WTC11 (cell line): ENCODE measurements around the gene ATXN10. TPM values are rescaled to one million over a fixed set of nuclear protein-coding genes. Genes with fewer than 3 reads are reported as not detected.

ENCODE experiments used
- ATAC-seq: fragments of 200-7000 bp; cut with Tn5 transposase; 2 replicates; pipeline ENCODE4 v1.10.0; 2021; ENCODE audit warnings: mild to moderate bottlenecking, moderate library complexity
- CTCF ChIA-PET: fragments of 300-600 bp; sonication (Branson Sonifier 250); formaldehyde crosslinking; loops from one replicate; lab custom pipeline; 2021; ENCODE audit warnings: antibody characterized with exemption; lab: Charles Lee
- POLR2A ChIA-PET: fragments of 350-600 bp; sonication (Branson Sonifier 250); formaldehyde crosslinking; loops from one replicate; lab custom pipeline; 2021; ENCODE audit warnings: antibody characterized with exemption; lab: Charles Lee
- DNase-seq: peaks from one replicate; pipeline ENCODE4 v3.0.0; 2021; ENCODE audit warnings: low spot score
- H3K27ac Mint-ChIP-seq: 2 replicates; pipeline ENCODE4 v1.8.0; 2021; ENCODE audit warnings: mixed read lengths
- H3K27me3 Mint-ChIP-seq: 2 replicates; pipeline ENCODE4 v1.8.0; 2021; ENCODE audit warnings: low read depth, mild to moderate bottlenecking, moderate library complexity, mixed read lengths
- H3K36me3 Mint-ChIP-seq: 2 replicates; pipeline ENCODE4 v1.8.0; 2021; ENCODE audit warnings: mixed read lengths
- H3K4me1 Mint-ChIP-seq: 2 replicates; pipeline ENCODE4 v1.8.0; 2022; ENCODE audit warnings: mixed read lengths
- H3K4me3 Mint-ChIP-seq: 2 replicates; pipeline ENCODE4 v1.8.0; 2021; ENCODE audit warnings: mild to moderate bottlenecking, moderate library complexity, mixed read lengths
- H3K9me3 Mint-ChIP-seq: 2 replicates; pipeline ENCODE4 v1.8.0; 2021; ENCODE audit warnings: mixed read lengths
- E2F1 ChIP-seq: sonication (generic); formaldehyde crosslinking; IDR thresholded peaks from 2 replicates; pipeline ENCODE4 v1.8.0; 2022; ENCODE audit warnings: mild to moderate bottlenecking, missing genetic modification reagents
- E2F4 ChIP-seq: sonication (generic); formaldehyde crosslinking; IDR thresholded peaks from 2 replicates; pipeline ENCODE4 v1.8.1; 2022; ENCODE audit warnings: low read depth, mild to moderate bottlenecking, moderate library complexity, missing genetic modification reagents, borderline replicate concordance
- KAT7 ChIP-seq: sonication (generic); formaldehyde crosslinking; IDR thresholded peaks from 2 replicates; pipeline ENCODE4 v1.8.1; 2023; ENCODE audit warnings: missing genetic modification reagents, mild to moderate bottlenecking, borderline replicate concordance
- MXD4 ChIP-seq: fragments of 250-450 bp; sonication (Bioruptor Pico); IDR thresholded peaks from 2 replicates; pipeline ENCODE4 v1.8.0; 2021; ENCODE audit warnings: mild to moderate bottlenecking, moderate library complexity, borderline replicate concordance
- NFE2L1 ChIP-seq: sonication (generic); formaldehyde crosslinking; IDR thresholded peaks from 2 replicates; pipeline ENCODE4 v1.8.1; 2023; ENCODE audit warnings: missing genetic modification reagents
- NR1H2 ChIP-seq: sonication (generic); formaldehyde crosslinking; IDR thresholded peaks from 2 replicates; pipeline ENCODE4 v1.9.0; 2021; ENCODE audit warnings: mild to moderate bottlenecking, moderate library complexity, missing genetic modification reagents
- SP1 ChIP-seq: sonication (generic); formaldehyde crosslinking; conservative IDR thresholded peaks from 2 replicates; pipeline ENCODE4 v1.8.1; 2022; ENCODE audit warnings: missing genetic modification reagents
- TCF7 ChIP-seq: sonication (generic); formaldehyde crosslinking; IDR thresholded peaks from 2 replicates; pipeline ENCODE4 v1.8.0; 2022; ENCODE audit warnings: mild to moderate bottlenecking, low read depth, missing genetic modification reagents, moderate library complexity
- ZNF121 ChIP-seq: sonication (generic); formaldehyde crosslinking; IDR thresholded peaks from 2 replicates; pipeline ENCODE4 v1.8.0; 2023; ENCODE audit warnings: missing genetic modification reagents
- ZNF317 ChIP-seq: sonication (generic); formaldehyde crosslinking; IDR thresholded peaks from 2 replicates; pipeline ENCODE4 v1.8.1; 2023; ENCODE audit warnings: low read depth, mild to moderate bottlenecking, moderate library complexity, missing genetic modification reagents, borderline replicate concordance
- ZNF416 ChIP-seq: fragments of 250-450 bp; sonication (Bioruptor Pico); IDR thresholded peaks from 2 replicates; pipeline ENCODE4 v1.9.0; 2021; ENCODE audit warnings: mild to moderate bottlenecking, inconsistent platforms
- ZNF423 ChIP-seq: fragments of 250-450 bp; sonication (Bioruptor Pico); IDR thresholded peaks from 2 replicates; pipeline ENCODE4 v2.1.2; 2022; ENCODE audit warnings: mild to moderate bottlenecking, moderate library complexity
- total RNA-seq: library from RNA; stranded (reverse); gene quantifications from 3 replicates; pipeline ENCODE4 v1.2.3, GENCODE V29; 2021
- TF ChIP-seq, protein P1 (sequence below): fragments of 250-450 bp; sonication (Bioruptor Pico); IDR thresholded peaks from 2 replicates; pipeline ENCODE4 v1.9.0; 2021; ENCODE audit warnings: mild to moderate bottlenecking
- TF ChIP-seq, protein P2 (sequence below): sonication (generic); formaldehyde crosslinking; IDR thresholded peaks from 2 replicates; pipeline ENCODE4 v1.8.0; 2022; ENCODE audit warnings: mild to moderate bottlenecking, missing genetic modification reagents
- TF ChIP-seq, protein P3 (sequence below): sonication (generic); formaldehyde crosslinking; IDR thresholded peaks from 2 replicates; pipeline ENCODE4 v1.8.0; 2023; ENCODE audit warnings: mild to moderate bottlenecking, missing genetic modification reagents
- TF ChIP-seq, protein P4 (sequence below): sonication (generic); formaldehyde crosslinking; IDR thresholded peaks from 2 replicates; pipeline ENCODE4 v1.8.1; 2023; ENCODE audit warnings: mild to moderate bottlenecking, missing genetic modification reagents, moderate library complexity

ATXN10 gene
- total RNA-seq, 1 experiment from 2014 or later = 185 TPM

DNA sequence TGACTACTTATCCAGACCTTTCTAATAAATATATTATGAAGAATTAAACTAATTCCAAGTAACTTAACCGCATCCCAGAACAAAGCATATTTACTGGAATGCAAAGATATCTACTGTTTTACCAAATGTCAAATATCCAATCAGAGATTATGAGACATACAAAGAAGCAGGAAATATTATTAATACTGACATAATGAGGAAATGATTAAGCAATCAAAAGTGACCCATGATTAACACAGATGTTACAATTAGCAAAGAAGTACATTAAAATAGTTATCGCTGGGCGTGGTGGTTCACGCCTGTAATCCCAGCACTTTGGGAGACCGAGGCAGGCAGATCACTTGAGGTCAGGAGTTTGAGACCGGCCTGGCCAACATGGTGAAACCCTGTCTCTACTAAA lies 200.1 kb downstream of the ATXN10 start:
- POLR2A ChIA-PET = no interaction called here
- no peak overlapping the region for H3K4me3 Mint-ChIP-seq
- DNase-seq = no peak
- H3K9me3 Mint-ChIP-seq = peaks cover 11% of the 10 kb centered on the region
- H3K27ac Mint-ChIP-seq = no peak overlapping the region
- no peaks in the 10 kb centered on the region for H3K36me3 Mint-ChIP-seq
- peaks cover 9% of the 10 kb centered on the region for H3K4me1 Mint-ChIP-seq
- TF ChIP-seq ZNF423 (no peak), NFE2L1 (no peak)
- TF ChIP-seq, all 79 proteins: peak for 0
- H3K27me3 Mint-ChIP-seq = peaks cover 43% of the 10 kb centered on the region
- no peak for ATAC-seq
- CTCF ChIA-PET = no interaction called here

GRCh38 chr22:45872659-45873263 lies 201.1 kb downstream of the ATXN10 start:
- Mint-ChIP-seq H3K4me3 (no peak overlapping the region), H3K4me1 (peaks cover 11% of the 10 kb centered on the region), H3K27me3 (peaks cover 42% of the 10 kb centered on the region), H3K36me3 (no peaks in the 10 kb centered on the region), H3K9me3 (peaks cover 11% of the 10 kb centered on the region), H3K27ac (no peak overlapping the region)
- ChIA-PET CTCF (interaction anchor here (1.0 to 1.1 kb wide), 2 partner anchors 9 to 134 kb away, joined by 3 to 5 read pairs; no protein-coding TSS in a partner anchor), POLR2A (no interaction called here)
- no peak for DNase-seq
- TF ChIP-seq, protein P1, sequence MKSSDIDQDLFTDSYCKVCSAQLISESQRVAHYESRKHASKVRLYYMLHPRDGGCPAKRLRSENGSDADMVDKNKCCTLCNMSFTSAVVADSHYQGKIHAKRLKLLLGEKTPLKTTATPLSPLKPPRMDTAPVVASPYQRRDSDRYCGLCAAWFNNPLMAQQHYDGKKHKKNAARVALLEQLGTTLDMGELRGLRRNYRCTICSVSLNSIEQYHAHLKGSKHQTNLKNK = no peak
- TF ChIP-seq ZNF317 = peak; percentile 76; the same call in 1 of the 2 replicates
- ATAC-seq = no peak

- peaks cover 42% of the 10 kb centered on the region for H3K27me3 Mint-ChIP-seq
- no peak overlapping the region for H3K27ac Mint-ChIP-seq
- no peak overlapping the region for H3K4me3 Mint-ChIP-seq
- POLR2A ChIA-PET = no interaction called here
- no peaks in the 10 kb centered on the region for H3K36me3 Mint-ChIP-seq
- no peak for DNase-seq
- CTCF ChIA-PET = interaction anchor here (3.7 kb wide), 1 partner anchor 13 kb away, joined by 35 read pairs; no protein-coding TSS in a partner anchor
- no peak for ATAC-seq
- H3K9me3 Mint-ChIP-seq = peaks cover 11% of the 10 kb centered on the region
- peaks cover 24% of the 10 kb centered on the region for H3K4me1 Mint-ChIP-seq
- no peak for TF ChIP-seq KAT7 (CRISPR knock-in tag)
- TF ChIP-seq NR1H2 (CRISPR knock-in tag) = no peak
- TF ChIP-seq ZNF416 (CRISPR knock-in tag) = no peak
- TF ChIP-seq, protein P2, sequence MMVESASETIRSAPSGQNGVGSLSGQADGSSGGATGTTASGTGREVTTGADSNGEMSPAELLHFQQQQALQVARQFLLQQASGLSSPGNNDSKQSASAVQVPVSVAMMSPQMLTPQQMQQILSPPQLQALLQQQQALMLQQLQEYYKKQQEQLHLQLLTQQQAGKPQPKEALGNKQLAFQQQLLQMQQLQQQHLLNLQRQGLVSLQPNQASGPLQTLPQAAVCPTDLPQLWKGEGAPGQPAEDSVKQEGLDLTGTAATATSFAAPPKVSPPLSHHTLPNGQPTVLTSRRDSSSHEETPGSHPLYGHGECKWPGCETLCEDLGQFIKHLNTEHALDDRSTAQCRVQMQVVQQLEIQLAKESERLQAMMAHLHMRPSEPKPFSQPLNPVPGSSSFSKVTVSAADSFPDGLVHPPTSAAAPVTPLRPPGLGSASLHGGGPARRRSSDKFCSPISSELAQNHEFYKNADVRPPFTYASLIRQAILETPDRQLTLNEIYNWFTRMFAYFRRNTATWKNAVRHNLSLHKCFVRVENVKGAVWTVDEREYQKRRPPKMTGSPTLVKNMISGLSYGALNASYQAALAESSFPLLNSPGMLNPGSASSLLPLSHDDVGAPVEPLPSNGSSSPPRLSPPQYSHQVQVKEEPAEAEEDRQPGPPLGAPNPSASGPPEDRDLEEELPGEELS (CRISPR knock-in tag) = no peak
- TF ChIP-seq E2F1 (CRISPR knock-in tag) = no peak
- no peak for TF ChIP-seq NFE2L1
Measured at GRCh38 chr22:45876136-45877035, 204.8 kb downstream of the ATXN10 start.

- no peak for DNase-seq
- Mint-ChIP-seq H3K9me3 (peaks cover 11% of the 10 kb centered on the region), H3K27me3 (peaks cover 48% of the 10 kb centered on the region), H3K4me3 (no peak overlapping the region), H3K4me1 (peaks cover 24% of the 10 kb centered on the region), H3K27ac (no peak overlapping the region), H3K36me3 (no peaks in the 10 kb centered on the region)
- TF ChIP-seq SP1 (CRISPR knock-in tag) = no peak
- TF ChIP-seq TCF7 = no peak
- TF ChIP-seq E2F1 (CRISPR knock-in tag) = no peak
- TF ChIP-seq MXD4 (CRISPR knock-in tag) = no peak
- TF ChIP-seq, protein P3, sequence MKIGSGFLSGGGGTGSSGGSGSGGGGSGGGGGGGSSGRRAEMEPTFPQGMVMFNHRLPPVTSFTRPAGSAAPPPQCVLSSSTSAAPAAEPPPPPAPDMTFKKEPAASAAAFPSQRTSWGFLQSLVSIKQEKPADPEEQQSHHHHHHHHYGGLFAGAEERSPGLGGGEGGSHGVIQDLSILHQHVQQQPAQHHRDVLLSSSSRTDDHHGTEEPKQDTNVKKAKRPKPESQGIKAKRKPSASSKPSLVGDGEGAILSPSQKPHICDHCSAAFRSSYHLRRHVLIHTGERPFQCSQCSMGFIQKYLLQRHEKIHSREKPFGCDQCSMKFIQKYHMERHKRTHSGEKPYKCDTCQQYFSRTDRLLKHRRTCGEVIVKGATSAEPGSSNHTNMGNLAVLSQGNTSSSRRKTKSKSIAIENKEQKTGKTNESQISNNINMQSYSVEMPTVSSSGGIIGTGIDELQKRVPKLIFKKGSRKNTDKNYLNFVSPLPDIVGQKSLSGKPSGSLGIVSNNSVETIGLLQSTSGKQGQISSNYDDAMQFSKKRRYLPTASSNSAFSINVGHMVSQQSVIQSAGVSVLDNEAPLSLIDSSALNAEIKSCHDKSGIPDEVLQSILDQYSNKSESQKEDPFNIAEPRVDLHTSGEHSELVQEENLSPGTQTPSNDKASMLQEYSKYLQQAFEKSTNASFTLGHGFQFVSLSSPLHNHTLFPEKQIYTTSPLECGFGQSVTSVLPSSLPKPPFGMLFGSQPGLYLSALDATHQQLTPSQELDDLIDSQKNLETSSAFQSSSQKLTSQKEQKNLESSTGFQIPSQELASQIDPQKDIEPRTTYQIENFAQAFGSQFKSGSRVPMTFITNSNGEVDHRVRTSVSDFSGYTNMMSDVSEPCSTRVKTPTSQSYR (CRISPR knock-in tag) = no peak
- TF ChIP-seq NFE2L1 = no peak
- no peak for TF ChIP-seq ZNF121 (CRISPR knock-in tag)
- TF ChIP-seq, protein P4, sequence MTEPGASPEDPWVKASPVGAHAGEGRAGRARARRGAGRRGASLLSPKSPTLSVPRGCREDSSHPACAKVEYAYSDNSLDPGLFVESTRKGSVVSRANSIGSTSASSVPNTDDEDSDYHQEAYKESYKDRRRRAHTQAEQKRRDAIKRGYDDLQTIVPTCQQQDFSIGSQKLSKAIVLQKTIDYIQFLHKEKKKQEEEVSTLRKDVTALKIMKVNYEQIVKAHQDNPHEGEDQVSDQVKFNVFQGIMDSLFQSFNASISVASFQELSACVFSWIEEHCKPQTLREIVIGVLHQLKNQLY (CRISPR knock-in tag) = no peak
- TF ChIP-seq E2F4 (CRISPR knock-in tag) = no peak
- no peak for ATAC-seq
- POLR2A ChIA-PET = interaction anchor here (1.3 kb wide), 1 partner anchor 89 kb away, joined by 3 read pairs; no protein-coding TSS in a partner anchor
- CTCF ChIA-PET = interaction anchor here (1.0 to 3.7 kb wide), 5 partner anchors 13 to 299 kb away, joined by 3 to 35 read pairs (median 5); no protein-coding TSS in a partner anchor
Measured at GRCh38 chr22:45877036-45877380, 205.4 kb downstream of the ATXN10 start.
